OCI-LY1 (cell line): ENCODE measurements around the gene HDHD3.

Experiments used
- H2AFZ ChIP-seq: fragments of 200-600 bp; sonication (generic), shearing (Covaris generic); 2 replicates; pipeline ENCODE4 v1.6.0; 2014; ENCODE audit warnings: antibody characterized with exemption, mild to moderate bottlenecking, low read length
- H3F3A ChIP-seq: fragments of 200-600 bp; sonication (generic), shearing (Covaris generic); 2 replicates; pipeline ENCODE4 v1.6.0; 2014; ENCODE audit warnings: mild to moderate bottlenecking, antibody characterized with exemption, low read length, moderate library complexity; ENCODE audit not compliant: insufficient read depth
- H3K27ac ChIP-seq: fragments of 200-600 bp; sonication (generic); 2 replicates; pipeline ENCODE4 v1.5.1; 2014; ENCODE audit warnings: low read length, mixed run types, mild to moderate bottlenecking, low read depth; ENCODE audit not compliant: poor library complexity, severe bottlenecking
- H3K27me3 ChIP-seq: fragments of 200-600 bp; sonication (generic); 2 replicates; pipeline ENCODE4 v1.6.0; 2014; ENCODE audit warnings: antibody characterized with exemption, mild to moderate bottlenecking, low read length, moderate library complexity; ENCODE audit not compliant: insufficient read depth
- H3K36me3 ChIP-seq: fragments of 200-600 bp; sonication (generic); 2 replicates; pipeline ENCODE4 v1.6.1; 2014; ENCODE audit warnings: mild to moderate bottlenecking, antibody characterized with exemption, low read length, moderate library complexity, mixed read lengths; ENCODE audit not compliant: insufficient read depth
- H3K4me1 ChIP-seq: fragments of 200-600 bp; sonication (generic); 2 replicates; pipeline ENCODE4 v1.5.1; 2014; ENCODE audit warnings: mild to moderate bottlenecking, low read length, moderate library complexity; ENCODE audit not compliant: insufficient read depth, severe bottlenecking
- H3K4me2 ChIP-seq: fragments of 200-600 bp; sonication (generic), shearing (Covaris generic); 2 replicates; pipeline ENCODE4 v1.6.1; 2014; ENCODE audit warnings: low read length
- H3K4me3 ChIP-seq: fragments of 200-600 bp; sonication (generic); 2 replicates; pipeline ENCODE4 v1.5.1; 2014; ENCODE audit warnings: low read length, low read depth, mild to moderate bottlenecking, mixed read lengths; ENCODE audit not compliant: poor library complexity, severe bottlenecking
- H3K79me2 ChIP-seq: fragments of 200-600 bp; shearing (Covaris generic); 2 replicates; pipeline ENCODE4 v1.6.1; 2016; ENCODE audit warnings: mixed run types, low read length, mixed read lengths; ENCODE audit not compliant: insufficient read depth
- H3K9ac ChIP-seq: fragments of 200-600 bp; sonication (generic), shearing (Covaris generic); 2 replicates; pipeline ENCODE4 v1.6.1; 2014; ENCODE audit warnings: mild to moderate bottlenecking, low read length, mixed read lengths
- H3K9me2 ChIP-seq: fragments of 200-600 bp; sonication (generic), shearing (Covaris generic); 2 replicates; pipeline ENCODE4 v1.6.1; 2014; ENCODE audit warnings: low read depth, mild to moderate bottlenecking, low read length, mixed read lengths
- H3K9me3 ChIP-seq: fragments of 200-600 bp; shearing (Covaris generic); 2 replicates; pipeline ENCODE4 v1.6.1; 2014; ENCODE audit warnings: low read length, mixed read lengths
- H4K20me1 ChIP-seq: fragments of 200-600 bp; sonication (generic), shearing (Covaris generic); 2 replicates; pipeline ENCODE4 v1.6.0; 2016; ENCODE audit warnings: mild to moderate bottlenecking, low read length; ENCODE audit not compliant: insufficient read depth
- EZH2 ChIP-seq: fragments of 200-600 bp; sonication (generic), shearing (Covaris generic); IDR thresholded peaks from 2 replicates; pipeline ENCODE4 v1.8.0; 2017; ENCODE audit warnings: borderline replicate concordance, mixed run types, mild to moderate bottlenecking, antibody characterized with exemption, low read length, moderate library complexity, mixed read lengths
- TF ChIP-seq, protein P1 (sequence below): fragments of 200-600 bp; sonication (generic), shearing (Covaris generic); IDR thresholded peaks from 2 replicates; pipeline ENCODE4 v1.5.1; 2017; ENCODE audit warnings: mild to moderate bottlenecking, antibody characterized with exemption, low read length, moderate library complexity, mixed read lengths

HDHD3 gene

DNA sequence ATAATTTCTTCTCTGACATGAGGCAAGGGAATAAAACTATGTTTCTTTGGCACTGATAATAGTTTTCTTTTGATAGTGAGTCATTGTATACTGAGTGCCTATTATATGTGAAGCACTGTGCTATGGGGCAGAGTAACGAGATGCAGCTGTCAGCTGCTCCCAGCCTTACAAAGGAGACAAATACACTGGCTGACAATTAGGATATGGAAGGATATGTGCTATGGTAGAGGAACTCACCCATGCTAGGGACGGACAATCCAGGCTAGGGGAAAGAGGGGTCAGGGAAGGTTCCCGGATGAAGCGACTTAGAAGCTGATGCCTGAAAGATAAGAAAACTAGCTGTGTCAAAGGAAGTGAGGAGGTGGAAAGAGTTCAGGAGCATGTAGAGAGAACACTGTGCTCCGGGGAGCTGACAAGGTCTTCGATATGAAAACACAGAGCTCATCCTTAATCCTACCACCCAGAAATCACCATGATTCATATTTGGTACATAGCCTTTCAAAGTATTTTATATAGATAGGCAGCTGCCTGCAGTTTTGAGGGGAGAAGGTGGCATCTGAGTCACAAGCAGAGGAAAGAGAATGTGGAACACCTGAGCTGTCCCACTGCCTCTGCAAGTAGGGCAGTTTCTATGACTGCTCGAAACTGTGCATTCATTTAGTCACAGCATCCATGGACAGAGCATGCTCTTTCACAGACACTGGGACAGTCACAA, 15.3 kb downstream of the HDHD3 start:
- H2AFZ ChIP-seq, result no peak overlapping the region
- H3K4me2 ChIP-seq, result no peak overlapping the region
- H3K79me2 ChIP-seq, result no peaks in the 10 kb centered on the region
- no peak overlapping the region for H3K4me3 ChIP-seq
- H3K9me2 ChIP-seq, result no peaks in the 10 kb centered on the region
- no peaks in the 10 kb centered on the region for H3K9me3 ChIP-seq
- H3K27ac ChIP-seq, result no peak overlapping the region
- no peak for TF ChIP-seq EZH2
- TF ChIP-seq, protein P1, sequence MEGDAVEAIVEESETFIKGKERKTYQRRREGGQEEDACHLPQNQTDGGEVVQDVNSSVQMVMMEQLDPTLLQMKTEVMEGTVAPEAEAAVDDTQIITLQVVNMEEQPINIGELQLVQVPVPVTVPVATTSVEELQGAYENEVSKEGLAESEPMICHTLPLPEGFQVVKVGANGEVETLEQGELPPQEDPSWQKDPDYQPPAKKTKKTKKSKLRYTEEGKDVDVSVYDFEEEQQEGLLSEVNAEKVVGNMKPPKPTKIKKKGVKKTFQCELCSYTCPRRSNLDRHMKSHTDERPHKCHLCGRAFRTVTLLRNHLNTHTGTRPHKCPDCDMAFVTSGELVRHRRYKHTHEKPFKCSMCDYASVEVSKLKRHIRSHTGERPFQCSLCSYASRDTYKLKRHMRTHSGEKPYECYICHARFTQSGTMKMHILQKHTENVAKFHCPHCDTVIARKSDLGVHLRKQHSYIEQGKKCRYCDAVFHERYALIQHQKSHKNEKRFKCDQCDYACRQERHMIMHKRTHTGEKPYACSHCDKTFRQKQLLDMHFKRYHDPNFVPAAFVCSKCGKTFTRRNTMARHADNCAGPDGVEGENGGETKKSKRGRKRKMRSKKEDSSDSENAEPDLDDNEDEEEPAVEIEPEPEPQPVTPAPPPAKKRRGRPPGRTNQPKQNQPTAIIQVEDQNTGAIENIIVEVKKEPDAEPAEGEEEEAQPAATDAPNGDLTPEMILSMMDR, result no peak
- peaks cover 6% of the 10 kb centered on the region; the same call in 1 of the 2 replicates for H3K36me3 ChIP-seq
- no peaks in the 10 kb centered on the region for H4K20me1 ChIP-seq
- H3K9ac ChIP-seq, result no peak overlapping the region
- no peaks in the 10 kb centered on the region for H3K27me3 ChIP-seq
- no peaks in the 10 kb centered on the region for H3K4me1 ChIP-seq
- no peaks in the 10 kb centered on the region for H3F3A ChIP-seq

DNA sequence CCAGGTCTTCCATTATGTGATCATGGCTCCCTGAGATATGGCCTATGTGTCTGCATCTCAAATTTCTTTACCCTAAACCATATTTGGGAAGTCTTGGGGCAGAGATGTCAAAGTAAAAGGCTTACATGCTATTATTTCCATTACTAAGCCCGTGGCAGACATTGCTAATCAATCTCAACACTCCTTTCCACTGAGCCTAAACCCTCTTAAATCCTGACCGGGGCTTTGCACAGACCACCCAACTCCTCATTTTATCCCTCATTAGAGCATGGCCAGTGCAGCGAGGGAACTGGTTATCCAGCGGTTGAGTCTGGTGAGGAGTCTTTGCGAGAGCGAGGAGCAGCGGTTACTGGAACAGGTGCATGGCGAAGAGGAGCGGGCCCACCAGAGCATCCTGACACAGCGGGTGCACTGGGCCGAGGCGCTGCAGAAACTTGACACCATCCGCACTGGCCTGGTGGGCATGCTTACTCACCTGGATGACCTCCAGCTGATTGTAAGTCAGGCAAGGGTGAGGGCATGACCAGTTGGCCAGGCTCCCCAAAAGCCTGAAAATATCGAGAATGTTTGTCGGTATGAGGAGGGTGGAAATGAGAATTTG, 16.4 kb downstream of the HDHD3 start:
- H3K27ac ChIP-seq, result no peak overlapping the region
- H3K36me3 ChIP-seq, result peaks cover 7% of the 10 kb centered on the region; the same call in 1 of the 2 replicates
- no peak overlapping the region for H3K4me2 ChIP-seq
- H3K9me3 ChIP-seq, result no peaks in the 10 kb centered on the region
- no peak overlapping the region for H3K4me3 ChIP-seq
- no peaks in the 10 kb centered on the region for H4K20me1 ChIP-seq
- no peaks in the 10 kb centered on the region for H3F3A ChIP-seq
- TF ChIP-seq, protein P1, result no peak
- no peak for TF ChIP-seq EZH2
- no peaks in the 10 kb centered on the region for H3K27me3 ChIP-seq
- no peaks in the 10 kb centered on the region for H3K79me2 ChIP-seq
- no peak overlapping the region for H2AFZ ChIP-seq
- no peaks in the 10 kb centered on the region for H3K9me2 ChIP-seq
- H3K4me1 ChIP-seq, result no peaks in the 10 kb centered on the region
- H3K9ac ChIP-seq, result no peak overlapping the region

DNA sequence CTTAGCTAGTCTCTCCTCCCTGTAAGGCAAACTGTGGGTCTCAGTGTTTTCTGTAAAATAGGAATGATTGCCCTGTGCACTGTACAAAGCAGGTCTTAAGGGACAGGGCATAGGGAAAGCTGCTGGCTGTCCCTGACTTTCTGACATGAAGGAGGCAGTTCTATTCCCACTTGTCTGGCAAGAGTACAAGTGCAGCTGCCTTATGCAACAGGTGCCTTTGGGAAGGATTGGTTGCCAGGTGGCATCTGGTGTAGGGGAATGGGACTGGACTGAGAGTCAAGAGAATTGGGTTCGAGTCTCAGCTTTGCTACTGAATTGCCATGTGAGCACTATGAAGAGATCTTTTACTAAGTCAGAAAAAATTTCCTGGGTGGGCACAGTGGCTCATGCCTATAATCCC, 17.4 kb downstream of the HDHD3 start:
- Histone ChIP-seq H4K20me1 (no peaks in the 10 kb centered on the region), H3K4me2 (no peak overlapping the region)
- TF ChIP-seq, protein P1, result no peak
- no peak for TF ChIP-seq EZH2

More for the DNA sequence above, 17.4 kb downstream of the HDHD3 start:
- H3K27ac ChIP-seq, result no peak overlapping the region
- no peaks in the 10 kb centered on the region for H3K79me2 ChIP-seq
- H3K9ac ChIP-seq, result no peak overlapping the region
- no peaks in the 10 kb centered on the region for H3K9me3 ChIP-seq
- no peaks in the 10 kb centered on the region for H3F3A ChIP-seq
- peaks cover 10% of the 10 kb centered on the region; the same call in 1 of the 2 replicates for H3K36me3 ChIP-seq
- no peaks in the 10 kb centered on the region for H3K27me3 ChIP-seq
- H3K4me1 ChIP-seq, result no peaks in the 10 kb centered on the region
- no peak overlapping the region for H2AFZ ChIP-seq
- H3K4me3 ChIP-seq, result no peak overlapping the region
- H3K9me2 ChIP-seq, result no peaks in the 10 kb centered on the region
